ENCODE results near the gene NOCT. TPM values are rescaled to one million over a fixed set of nuclear protein-coding genes. Genes with fewer than 3 reads are reported as not detected.

The NOCT gene
- total and polyA plus RNA-seq, 2 experiments from 2014 or later, result 9.9 to 20.8 TPM

DNA sequence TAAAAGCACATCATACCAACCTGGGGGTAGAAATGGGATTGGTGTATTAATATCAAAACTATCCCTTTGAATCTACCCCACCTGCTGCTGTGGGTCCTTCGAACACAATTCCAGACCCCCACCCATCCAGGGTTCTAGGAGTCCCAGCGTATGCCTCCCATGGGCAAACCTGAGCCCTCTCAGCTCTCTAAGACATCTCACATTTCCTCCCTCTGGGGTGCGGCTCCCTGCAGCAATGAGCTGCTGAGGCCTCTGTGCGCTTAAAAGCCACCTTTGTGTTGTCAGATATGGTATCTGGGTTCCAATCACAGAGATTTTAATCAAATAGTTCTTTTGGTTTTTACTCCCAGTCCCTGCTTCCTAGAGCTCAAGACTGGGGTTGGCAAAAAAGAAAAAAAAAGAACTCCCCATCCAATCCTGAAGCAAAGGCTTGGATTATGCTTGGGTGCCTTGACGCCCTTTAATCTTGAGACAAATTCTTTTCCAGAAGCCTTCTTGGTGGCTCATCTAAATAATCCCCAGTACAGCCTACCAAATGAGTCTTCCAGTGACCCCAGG, 37.5 kb upstream of the NOCT start:
- no peaks in the 10 kb centered on the region for H3K79me2 ChIP-seq
- no peak overlapping the region for H2AFZ ChIP-seq
- no peak overlapping the region for H3K4me3 ChIP-seq
- H3K4me2 ChIP-seq, result no peak overlapping the region
- no peak for TF ChIP-seq EZH2 (IDR thresholded peaks at IDR 0.05; ENCODE audit: borderline replicate concordance)
- no peak for TF ChIP-seq CTCF (IDR thresholded peaks at IDR 0.05; ENCODE audit: poor library complexity)
- no peak for TF ChIP-seq EZH2phosphoT487 (IDR thresholded peaks at IDR 0.05; ENCODE audit: low read depth, severe bottlenecking, unreplicated experiment)
- no peak overlapping the region for H3K27ac ChIP-seq
- H3K36me3 ChIP-seq (replicated peaks; ENCODE audit: insufficient read depth, low read depth), result no peaks in the 10 kb centered on the region
- no peaks in the 10 kb centered on the region for H3K9me3 ChIP-seq (ENCODE audit: low read depth)
- H3K9me2 ChIP-seq (replicated peaks; ENCODE audit: insufficient read depth), result no peaks in the 10 kb centered on the region
- H3K4me1 ChIP-seq (ENCODE audit: insufficient read depth), result peaks cover 6% of the 10 kb centered on the region
- WGBS (ENCODE audit: low lambda C conversion rate, missing lambda C conversion rate), result 62% methylated on average over 5 of the region's 5 CpGs
- DNase-seq (ENCODE audit: low spot score), result no peak
- no peaks in the 10 kb centered on the region for H3K27me3 ChIP-seq
- no peaks in the 10 kb centered on the region for H4K20me1 ChIP-seq (ENCODE audit: insufficient read depth, poor library complexity, severe bottlenecking)

DNA sequence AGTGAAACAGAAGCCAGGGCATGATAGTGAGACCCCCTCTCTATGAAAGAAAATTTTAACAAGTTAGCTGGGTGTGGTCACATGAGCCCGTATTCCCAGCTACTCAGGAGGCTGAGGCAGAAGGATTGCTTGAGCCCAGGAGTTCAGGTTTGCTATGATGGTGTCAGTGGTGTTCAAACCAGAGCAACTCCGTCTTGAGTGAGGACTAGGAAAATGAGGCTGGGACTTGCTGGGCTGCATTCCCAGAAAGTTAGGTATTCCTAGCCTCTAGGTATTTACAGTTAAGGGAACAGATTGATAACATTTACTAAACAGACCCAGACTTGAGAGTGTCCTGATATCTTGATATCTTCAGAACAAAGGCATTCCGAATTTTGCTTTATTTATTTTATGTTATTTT, 37.0 kb upstream of the NOCT start:
- Histone ChIP-seq H4K20me1 (ENCODE audit: insufficient read depth, poor library complexity, severe bottlenecking) (no peaks in the 10 kb centered on the region), H3K4me1 (ENCODE audit: insufficient read depth) (peaks cover 1% of the 10 kb centered on the region), H3K36me3 (replicated peaks; ENCODE audit: insufficient read depth, low read depth) (no peaks in the 10 kb centered on the region), H3K4me3 (no peak overlapping the region), H3K79me2 (no peaks in the 10 kb centered on the region), H2AFZ (no peak overlapping the region), H3K9me3 (ENCODE audit: low read depth) (no peaks in the 10 kb centered on the region), H3K4me2 (no peak overlapping the region), H3K9me2 (replicated peaks; ENCODE audit: insufficient read depth) (no peaks in the 10 kb centered on the region), H3K27ac (no peak overlapping the region), H3K27me3 (no peaks in the 10 kb centered on the region)
- 51% methylated on average over 3 of the region's 3 CpGs for WGBS (ENCODE audit: low lambda C conversion rate, missing lambda C conversion rate)
- DNase-seq (ENCODE audit: low spot score), result no peak
- TF ChIP-seq CTCF (IDR thresholded peaks at IDR 0.05; ENCODE audit: poor library complexity) (no peak), EZH2 (IDR thresholded peaks at IDR 0.05; ENCODE audit: borderline replicate concordance) (no peak), EZH2phosphoT487 (IDR thresholded peaks at IDR 0.05; ENCODE audit: low read depth, severe bottlenecking, unreplicated experiment) (no peak)

DNA sequence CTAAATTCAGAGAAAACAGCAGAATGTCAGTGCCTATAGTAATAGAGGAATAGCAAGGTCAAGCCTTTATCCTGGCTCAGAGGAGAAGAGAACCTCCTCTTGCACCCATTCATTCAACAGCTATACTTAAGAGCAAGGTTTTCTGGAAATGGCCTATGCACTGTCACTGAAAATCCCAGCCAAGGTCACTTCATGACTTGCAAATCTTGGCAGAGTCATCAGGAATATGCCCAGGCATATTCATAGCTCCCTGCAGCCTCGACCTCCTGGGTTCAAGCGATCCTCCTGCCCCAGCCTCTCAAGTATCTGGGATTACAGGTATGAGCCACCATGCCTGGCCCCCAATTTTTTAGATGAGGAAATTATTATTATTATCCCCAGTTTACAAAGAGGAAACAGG, 35.8 kb upstream of the NOCT start:
- Histone ChIP-seq H3K9me2 (replicated peaks; ENCODE audit: insufficient read depth) (no peaks in the 10 kb centered on the region), H3K4me3 (no peak overlapping the region), H3K79me2 (no peaks in the 10 kb centered on the region), H3K4me1 (ENCODE audit: insufficient read depth) (no peaks in the 10 kb centered on the region), H4K20me1 (ENCODE audit: insufficient read depth, poor library complexity, severe bottlenecking) (no peaks in the 10 kb centered on the region), H3K9me3 (ENCODE audit: low read depth) (no peaks in the 10 kb centered on the region), H3K36me3 (replicated peaks; ENCODE audit: insufficient read depth, low read depth) (no peaks in the 10 kb centered on the region), H2AFZ (no peak overlapping the region), H3K27ac (no peak overlapping the region), H3K27me3 (no peaks in the 10 kb centered on the region), H3K4me2 (no peak overlapping the region)
- WGBS (ENCODE audit: low lambda C conversion rate, missing lambda C conversion rate), result 90% methylated on average over 2 of the region's 2 CpGs
- TF ChIP-seq CTCF (IDR thresholded peaks at IDR 0.05; ENCODE audit: poor library complexity) (no peak), EZH2phosphoT487 (IDR thresholded peaks at IDR 0.05; ENCODE audit: low read depth, severe bottlenecking, unreplicated experiment) (no peak), EZH2 (IDR thresholded peaks at IDR 0.05; ENCODE audit: borderline replicate concordance) (no peak)
- DNase-seq (ENCODE audit: low spot score), result no peak

Data from hepatocyte (in vitro differentiated cells).